C4-2B (cell line): ENCODE measurements around the gene PIAS1.
"Not testable (repeated sequence)": the region's sequence is repeated elsewhere in the genome, so short reads cannot be mapped to it uniquely, and the experiment has no call there.

Source experiments
- CTCF ChIP-seq: fragments of 450-650 bp; conservative IDR thresholded peaks from 2 replicates; pipeline ENCODE4 v1.5.1; 2017; ENCODE audit warnings: mild to moderate bottlenecking
- ZFX ChIP-seq: fragments of 450-650 bp; IDR thresholded peaks from 2 replicates; pipeline ENCODE4 v1.6.1; 2017

- TF ChIP-seq CTCF, ZFX: not testable (repeated sequence)
Measured at GRCh38 chr15:68221530-68222431, 167.7 kb downstream of the PIAS1 start.
